Bronchial epithelial cell (primary cell): Measurements from ENCODE around the gene MND1. TPM values are rescaled to one million over a fixed set of nuclear protein-coding genes. Genes with fewer than 3 reads are reported as not detected.

ENCODE experiments used
- DNase-seq: peaks from one replicate; pipeline ENCODE4 v3.0.0-alpha.2; 2010; ENCODE audit warnings: low read depth
- FAIRE-seq: peaks from 2 replicates; lab custom pipeline; 2011; peaks lifted over from hg19 to GRCh38; lab: Jason Lieb, UNC
- H3K27me3 ChIP-seq: 2 replicates; pipeline ENCODE4 v1.5.1; 2011; ENCODE audit warnings: low read length; ENCODE audit not compliant: control insufficient read depth, insufficient read depth
- H3K36me3 ChIP-seq: 2 replicates; pipeline ENCODE4 v1.5.1; 2011; ENCODE audit warnings: low read length; ENCODE audit not compliant: control insufficient read depth, insufficient read depth
- H3K4me3 ChIP-seq: 2 replicates; pipeline ENCODE4 v1.5.1; 2011; ENCODE audit warnings: mild to moderate bottlenecking, low read depth, low read length, control low read depth
- CTCF ChIP-seq: IDR thresholded peaks from 2 replicates; pipeline ENCODE4 v1.5.1; 2011; ENCODE audit warnings: mild to moderate bottlenecking, moderate library complexity, low read length, control low read depth, inconsistent platforms; ENCODE audit not compliant: insufficient read depth, severe bottlenecking
- total RNA-seq: library from RNA; depleted of rRNA; stranded (reverse); fragments of >200 nt; gene quantifications from 2 replicates; pipeline ENCODE4 v1.2.1, GENCODE V29; 2014

MND1 gene
- total RNA-seq, 1 donor from 2014 or later: 1.3 TPM

- Histone ChIP-seq H3K4me3 (no peak overlapping the region), H3K27me3 (no peaks in the 10 kb centered on the region), H3K36me3 (no peaks in the 10 kb centered on the region)
- DNase-seq: peak; percentile 15
- no peak for FAIRE-seq
- no peak for TF ChIP-seq CTCF
Observed at GRCh38 chr4:153394945-153395344, 50.5 kb downstream of the MND1 start.

- H3K36me3 ChIP-seq: no peaks in the 10 kb centered on the region
- DNase-seq (peak; percentile 65), FAIRE-seq (no peak)
- TF ChIP-seq CTCF: no peak
- H3K27me3 ChIP-seq: no peaks in the 10 kb centered on the region
- H3K4me3 ChIP-seq: no peak overlapping the region
Observed at GRCh38 chr4:153398713-153399112, 54.2 kb downstream of the MND1 start.

GRCh38 chr4:153399358-153399757 is 54.9 kb downstream of the MND1 start:
- Histone ChIP-seq H3K27me3 (no peaks in the 10 kb centered on the region), H3K36me3 (no peaks in the 10 kb centered on the region), H3K4me3 (no peak overlapping the region)
- DNase-seq (no peak), FAIRE-seq (no peak)
- TF ChIP-seq CTCF: no peak

GRCh38 chr4:153401501-153401900 is 57.0 kb downstream of the MND1 start:
- no peak for FAIRE-seq
- H3K4me3 ChIP-seq: no peak overlapping the region
- TF ChIP-seq CTCF: no peak
- no peaks in the 10 kb centered on the region for H3K36me3 ChIP-seq
- no peaks in the 10 kb centered on the region for H3K27me3 ChIP-seq
- DNase-seq: no peak

GRCh38 chr4:153402366-153402765 is 57.9 kb downstream of the MND1 start:
- TF ChIP-seq CTCF: no peak
- H3K4me3 ChIP-seq: no peak overlapping the region
- H3K27me3 ChIP-seq: no peaks in the 10 kb centered on the region
- DNase-seq (no peak), FAIRE-seq (no peak)
- H3K36me3 ChIP-seq: no peaks in the 10 kb centered on the region

- FAIRE-seq: no peak
- TF ChIP-seq CTCF: no peak
- H3K27me3 ChIP-seq: no peaks in the 10 kb centered on the region
Observed at GRCh38 chr4:153403726-153404125, 59.2 kb downstream of the MND1 start.

More at GRCh38 chr4:153403726-153404125, 59.2 kb downstream of the MND1 start:
- H3K36me3 ChIP-seq: no peaks in the 10 kb centered on the region
- no peak overlapping the region for H3K4me3 ChIP-seq
- no peak for DNase-seq
